ENCODE data around the gene HOXB5. TPM values are rescaled to one million over a fixed set of nuclear protein-coding genes. Genes with fewer than 3 reads are reported as not detected.

The HOXB5 gene
- total and polyA plus RNA-seq, 12 donors, result 0.12 to 10.5 (median 3.6) TPM

- H3K27me3 ChIP-seq, result no peaks in the 10 kb centered on the region
- TF ChIP-seq POLR2A (IDR thresholded peaks at IDR 0.05), result no peak
- no peak for TF ChIP-seq CTCF (IDR thresholded peaks at IDR 0.05)
- WGBS, 4 donors, result 54 to 83% (median 77%) methylated on average over 2 of the region's 2 CpGs
- intact Hi-C loops (cut with DNase I), result no loop called here
- peak overlapping the region in 1 of 5 donors; percentile 26 for H3K27ac ChIP-seq
- peak overlapping the region in 1 of 4 donors; percentile 13 for H3K4me3 ChIP-seq
- H3K4me1 ChIP-seq (replicated peaks in 1 of 2), result peaks cover 0 to 26% of the 10 kb centered on the region in 2 donors
- H3K36me3 ChIP-seq (replicated peaks in 1 of 2), result no peaks in the 10 kb centered on the region
- no peak for DNase-seq
- no peaks in the 10 kb centered on the region for H3K9me3 ChIP-seq (replicated peaks in 1 of 3)
These were observed 25.8 kb downstream of the HOXB5 start for GRCh38 chr17:48567646-48568354.

GRCh38 chr17:48567209-48567608, 26.4 kb downstream of the HOXB5 start:
- no peak overlapping the region for H3K27ac ChIP-seq
- TF ChIP-seq POLR2A (IDR thresholded peaks at IDR 0.05), result no peak
- TF ChIP-seq CTCF (IDR thresholded peaks at IDR 0.05), result no peak
- peaks cover 0 to 21% of the 10 kb centered on the region in 2 donors for H3K4me1 ChIP-seq (replicated peaks in 1 of 2)
- H3K36me3 ChIP-seq (replicated peaks in 1 of 2), result no peaks in the 10 kb centered on the region
- no peak for DNase-seq
- intact Hi-C loops (cut with DNase I), result no loop called here
- no peaks in the 10 kb centered on the region for H3K9me3 ChIP-seq (replicated peaks in 1 of 3)
- no peak overlapping the region for H3K4me3 ChIP-seq
- no peaks in the 10 kb centered on the region for H3K27me3 ChIP-seq
- WGBS, 4 donors, result 78 to 86% (median 84%) methylated on average over 5 to 6 of the region's 6 CpGs

- H3K4me3 ChIP-seq, result no peak overlapping the region
- H3K36me3 ChIP-seq (replicated peaks in 1 of 2), result no peaks in the 10 kb centered on the region
- peak overlapping the region in 1 of 5 donors; percentile 27 for H3K27ac ChIP-seq
- H3K27me3 ChIP-seq, result no peaks in the 10 kb centered on the region
- H3K4me1 ChIP-seq (replicated peaks in 1 of 2), result peaks cover 0 to 18% of the 10 kb centered on the region in 2 donors
- H3K9me3 ChIP-seq (replicated peaks in 1 of 3), result no peaks in the 10 kb centered on the region
- no peak for TF ChIP-seq CTCF (IDR thresholded peaks at IDR 0.05)
- no peak for TF ChIP-seq POLR2A (IDR thresholded peaks at IDR 0.05)
- WGBS, 4 donors, result 50 to 75% (median 53%) methylated on average over 2 of the region's 2 CpGs
- intact Hi-C loops (cut with DNase I), result no loop called here
- no peak for DNase-seq
These were observed 26.9 kb downstream of the HOXB5 start for GRCh38 chr17:48566717-48567116.

- no peak for TF ChIP-seq POLR2A (IDR thresholded peaks at IDR 0.05)
- TF ChIP-seq CTCF (IDR thresholded peaks at IDR 0.05), result no peak
- no peaks in the 10 kb centered on the region for H3K36me3 ChIP-seq (replicated peaks in 1 of 2)
- no peak for DNase-seq
- no peaks in the 10 kb centered on the region for H3K9me3 ChIP-seq (replicated peaks in 1 of 3)
- H3K27me3 ChIP-seq, result no peaks in the 10 kb centered on the region
- intact Hi-C loops (cut with DNase I), result no loop called here
- WGBS, 4 donors, result 82 to 88% (median 86%) methylated on average over 4 of the region's 4 CpGs
- H3K4me1 ChIP-seq (replicated peaks in 1 of 2), result peaks cover 0 to 18% of the 10 kb centered on the region in 2 donors
- no peak overlapping the region for H3K4me3 ChIP-seq
- H3K27ac ChIP-seq, result peak overlapping the region in 1 of 5 donors; percentile 27
These were observed 27.5 kb downstream of the HOXB5 start for GRCh38 chr17:48565925-48566710.
